Parathyroid adenoma (tissue), 2 donors: ENCODE measurements around the gene RPL34.

Experiments used
- H2AFZ ChIP-seq: fragments of 300-600 bp; sonication (generic); one replicate; pipeline ENCODE4 v1.7.0; 2017; ENCODE audit warnings: antibody characterized with exemption, mild to moderate bottlenecking
- H3K27ac ChIP-seq: fragments of 300-600 bp; sonication (generic); one replicate; pipeline ENCODE4 v1.7.0; 2017
- H3K27me3 ChIP-seq: fragments of 300-600 bp; sonication (generic); one replicate; pipeline ENCODE4 v1.7.0; 2017; ENCODE audit warnings: low read length; ENCODE audit not compliant: control insufficient read depth, insufficient read depth
- H3K36me3 ChIP-seq: fragments of 300-600 bp; sonication (generic); one replicate; pipeline ENCODE4 v1.7.0; 2017; ENCODE audit warnings: low read length; ENCODE audit not compliant: control insufficient read depth, insufficient read depth
- H3K4me1 ChIP-seq: fragments of 300-600 bp; sonication (generic); one replicate; pipeline ENCODE4 v1.7.0; 2017; ENCODE audit warnings: control low read depth
- H3K4me2 ChIP-seq: fragments of 300-600 bp; sonication (generic); one replicate; pipeline ENCODE4 v1.7.0; 2017; ENCODE audit warnings: low read length
- H3K4me3 ChIP-seq: fragments of 300-600 bp; sonication (generic); one replicate; pipeline ENCODE4 v1.7.0; 2017; ENCODE audit warnings: low read depth, low read length
- H3K79me2 ChIP-seq: fragments of 300-600 bp; sonication (generic); one replicate; pipeline ENCODE4 v1.7.0; 2017; ENCODE audit warnings: control low read depth
- H3K9ac ChIP-seq: fragments of 300-600 bp; sonication (generic); one replicate; pipeline ENCODE4 v1.7.0; 2017; ENCODE audit warnings: mild to moderate bottlenecking
- H3K9me3 ChIP-seq: fragments of 300-600 bp; sonication (generic); one replicate; pipeline ENCODE4 v1.7.0; 2017; ENCODE audit warnings: low read length; ENCODE audit not compliant: control insufficient read depth
- TF ChIP-seq, protein P1 (sequence below): fragments of 300-600 bp; sonication (generic); IDR thresholded peaks from one replicate; pipeline ENCODE4 v1.7.0; 2017; ENCODE audit warnings: antibody characterized with exemption, mild to moderate bottlenecking
- donor health status: primary hyperparathyroidism.

Gene RPL34

DNA sequence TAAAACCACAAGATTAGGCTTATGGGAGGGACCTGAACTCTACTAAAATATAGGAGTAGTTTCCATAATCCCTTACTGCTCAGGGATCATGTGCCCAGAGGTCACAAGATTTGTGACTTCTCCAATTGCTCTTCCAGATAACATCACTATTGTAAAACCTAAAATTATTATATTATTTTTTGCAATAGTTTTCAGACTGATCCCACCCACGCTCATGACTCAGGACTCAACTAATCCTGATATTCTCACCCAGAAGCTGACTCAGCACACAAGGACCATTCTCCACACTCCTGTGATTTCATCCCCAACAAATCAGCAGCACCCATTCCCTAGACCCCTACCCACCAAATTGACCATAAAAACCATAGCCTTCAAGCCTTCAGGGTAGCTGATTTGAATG, 24.0 kb upstream of the RPL34 start:
- no peaks in the 10 kb centered on the region for H3K79me2 ChIP-seq
- H3K4me2 ChIP-seq: no peak overlapping the region
- H2AFZ ChIP-seq: no peak overlapping the region
- H3K27ac ChIP-seq: no peak overlapping the region
- no peaks in the 10 kb centered on the region for H3K4me1 ChIP-seq
- no peak overlapping the region for H3K9ac ChIP-seq
- no peaks in the 10 kb centered on the region for H3K9me3 ChIP-seq
- H3K27me3 ChIP-seq: no peaks in the 10 kb centered on the region
- no peaks in the 10 kb centered on the region for H3K36me3 ChIP-seq
- TF ChIP-seq, protein P1, sequence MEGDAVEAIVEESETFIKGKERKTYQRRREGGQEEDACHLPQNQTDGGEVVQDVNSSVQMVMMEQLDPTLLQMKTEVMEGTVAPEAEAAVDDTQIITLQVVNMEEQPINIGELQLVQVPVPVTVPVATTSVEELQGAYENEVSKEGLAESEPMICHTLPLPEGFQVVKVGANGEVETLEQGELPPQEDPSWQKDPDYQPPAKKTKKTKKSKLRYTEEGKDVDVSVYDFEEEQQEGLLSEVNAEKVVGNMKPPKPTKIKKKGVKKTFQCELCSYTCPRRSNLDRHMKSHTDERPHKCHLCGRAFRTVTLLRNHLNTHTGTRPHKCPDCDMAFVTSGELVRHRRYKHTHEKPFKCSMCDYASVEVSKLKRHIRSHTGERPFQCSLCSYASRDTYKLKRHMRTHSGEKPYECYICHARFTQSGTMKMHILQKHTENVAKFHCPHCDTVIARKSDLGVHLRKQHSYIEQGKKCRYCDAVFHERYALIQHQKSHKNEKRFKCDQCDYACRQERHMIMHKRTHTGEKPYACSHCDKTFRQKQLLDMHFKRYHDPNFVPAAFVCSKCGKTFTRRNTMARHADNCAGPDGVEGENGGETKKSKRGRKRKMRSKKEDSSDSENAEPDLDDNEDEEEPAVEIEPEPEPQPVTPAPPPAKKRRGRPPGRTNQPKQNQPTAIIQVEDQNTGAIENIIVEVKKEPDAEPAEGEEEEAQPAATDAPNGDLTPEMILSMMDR: no peak
- H3K4me3 ChIP-seq: no peak overlapping the region

DNA sequence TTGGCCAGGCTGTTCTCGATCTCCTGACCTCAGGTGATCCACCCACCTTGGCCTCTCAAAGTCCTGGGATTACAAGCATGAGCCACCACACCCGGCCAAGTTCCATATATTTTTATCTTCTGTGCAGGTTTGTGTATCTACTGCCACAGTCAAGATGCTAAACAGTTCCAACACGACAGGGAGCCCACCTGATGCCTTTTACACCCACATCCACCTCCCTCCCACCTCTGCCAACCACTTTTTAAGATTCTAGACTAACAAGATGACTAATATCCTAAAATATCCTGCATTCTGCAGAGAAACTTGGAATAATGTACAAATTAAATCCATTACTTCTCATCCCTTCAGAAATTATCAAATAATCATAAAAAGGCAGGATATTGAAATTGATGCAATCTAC, 19.3 kb upstream of the RPL34 start:
- no peaks in the 10 kb centered on the region for H3K4me1 ChIP-seq
- H3K27ac ChIP-seq: no peak overlapping the region
- H3K4me2 ChIP-seq: no peak overlapping the region
- no peaks in the 10 kb centered on the region for H3K9me3 ChIP-seq
- TF ChIP-seq, protein P1: no peak
- no peak overlapping the region for H3K9ac ChIP-seq
- no peaks in the 10 kb centered on the region for H3K27me3 ChIP-seq
- H3K79me2 ChIP-seq: no peaks in the 10 kb centered on the region
- H3K36me3 ChIP-seq: no peaks in the 10 kb centered on the region
- no peak overlapping the region for H2AFZ ChIP-seq
- H3K4me3 ChIP-seq: no peak overlapping the region

DNA sequence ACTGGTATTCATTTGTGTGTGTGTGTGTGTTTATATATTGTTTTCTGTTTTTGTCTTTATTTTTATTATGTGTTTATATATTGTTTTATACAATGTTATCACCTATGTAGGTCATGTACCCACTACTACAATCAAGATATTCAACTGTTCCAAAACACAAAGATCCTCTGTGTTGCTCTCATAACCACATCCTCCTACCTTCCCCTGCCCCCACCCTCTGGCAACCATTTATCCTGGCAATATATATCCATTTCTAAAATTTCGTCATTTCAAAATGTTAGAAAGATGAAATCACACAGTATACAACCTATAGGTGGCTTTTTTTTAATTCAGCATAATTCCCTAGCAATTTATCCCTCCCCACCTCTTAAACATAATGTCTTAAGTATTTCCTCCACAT, 18.8 kb upstream of the RPL34 start:
- H3K4me3 ChIP-seq: no peak overlapping the region
- H3K36me3 ChIP-seq: no peaks in the 10 kb centered on the region
- no peaks in the 10 kb centered on the region for H3K9me3 ChIP-seq
- TF ChIP-seq, protein P1: no peak
- no peak overlapping the region for H3K9ac ChIP-seq
- H3K27ac ChIP-seq: no peak overlapping the region
- H3K4me2 ChIP-seq: no peak overlapping the region
- no peaks in the 10 kb centered on the region for H3K4me1 ChIP-seq
- no peaks in the 10 kb centered on the region for H3K27me3 ChIP-seq
- no peaks in the 10 kb centered on the region for H3K79me2 ChIP-seq
- H2AFZ ChIP-seq: no peak overlapping the region

DNA sequence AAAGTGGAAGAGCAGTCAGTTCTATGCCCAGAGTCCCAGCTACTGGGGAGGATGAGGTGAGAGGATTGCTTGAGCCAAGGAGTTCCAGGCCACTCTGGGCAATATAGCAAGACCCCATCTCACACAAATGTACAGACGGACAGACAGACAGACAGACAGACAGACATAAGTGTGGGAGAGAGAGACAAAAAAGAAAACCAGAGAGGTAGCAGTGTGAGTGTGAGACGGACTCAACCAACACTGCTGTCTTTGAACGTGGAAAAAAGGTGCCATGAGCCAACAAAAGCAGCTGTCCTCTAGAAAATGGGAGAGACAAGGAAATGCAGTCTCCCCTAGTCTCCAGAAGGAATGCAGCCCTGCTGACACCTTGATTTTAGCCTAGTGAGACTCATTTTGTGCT, 18.2 kb upstream of the RPL34 start:
- Histone ChIP-seq H3K4me1 (no peaks in the 10 kb centered on the region), H3K9me3 (no peaks in the 10 kb centered on the region), H3K36me3 (no peaks in the 10 kb centered on the region), H3K4me2 (no peak overlapping the region), H3K27me3 (no peaks in the 10 kb centered on the region), H2AFZ (no peak overlapping the region), H3K4me3 (no peak overlapping the region), H3K9ac (no peak overlapping the region), H3K27ac (no peak overlapping the region), H3K79me2 (no peaks in the 10 kb centered on the region)
- TF ChIP-seq, protein P1: no peak

DNA sequence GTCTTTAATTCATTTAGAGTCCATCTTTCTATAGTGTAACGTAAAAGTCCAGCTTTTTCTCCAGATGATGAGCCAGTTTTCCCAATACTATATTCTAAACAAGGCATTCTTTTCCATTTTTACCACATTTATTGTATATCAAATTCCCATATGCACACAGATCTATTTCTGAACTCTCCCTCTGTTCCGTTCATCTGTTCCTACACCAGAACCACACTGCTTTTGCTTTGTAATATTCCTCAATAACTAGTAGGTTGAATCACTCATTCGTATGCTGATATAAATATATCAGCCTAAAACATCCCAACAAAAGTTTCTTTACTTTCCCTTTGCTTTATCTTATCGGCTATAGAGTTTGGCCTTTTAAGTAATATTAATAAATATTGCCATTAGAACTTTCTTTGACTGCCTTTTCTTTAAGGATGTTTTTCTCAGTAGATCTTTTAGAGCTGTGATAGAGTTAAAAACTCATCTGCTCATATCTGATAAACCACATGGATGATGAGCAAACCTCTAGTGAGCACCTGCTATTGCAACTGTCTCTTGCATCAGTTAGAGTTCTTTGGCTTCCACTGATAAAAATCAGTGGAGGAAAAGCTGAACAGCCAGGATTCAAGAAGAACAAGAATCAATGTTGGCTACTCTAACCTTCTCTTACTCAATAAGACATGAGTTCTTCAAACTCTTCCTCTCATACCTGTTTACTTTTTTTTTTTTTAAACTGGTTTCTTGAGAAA, 13.1 kb upstream of the RPL34 start:
- Histone ChIP-seq H3K9me3 (no peaks in the 10 kb centered on the region), H3K4me2 (no peak overlapping the region), H3K27me3 (no peaks in the 10 kb centered on the region), H3K79me2 (no peaks in the 10 kb centered on the region), H3K4me1 (no peaks in the 10 kb centered on the region), H3K9ac (no peak overlapping the region), H3K4me3 (no peak overlapping the region), H2AFZ (no peak overlapping the region), H3K27ac (no peak overlapping the region), H3K36me3 (no peaks in the 10 kb centered on the region)
- TF ChIP-seq, protein P1: no peak
